WTC11 (cell line): ENCODE results near the gene ZNF627.

Experiments
- ARID4B ChIP-seq: sonication (generic); formaldehyde crosslinking; IDR thresholded peaks from 2 replicates; pipeline ENCODE4 v1.8.0; 2023; ENCODE audit warnings: missing genetic modification reagents, mild to moderate bottlenecking, borderline replicate concordance
- MAX ChIP-seq: sonication (generic); formaldehyde crosslinking; IDR thresholded peaks from 2 replicates; pipeline ENCODE4 v1.8.0; 2022; ENCODE audit warnings: mild to moderate bottlenecking, missing genetic modification reagents
- SMAD4 ChIP-seq: sonication (generic); formaldehyde crosslinking; IDR thresholded peaks from 2 replicates; pipeline ENCODE4 v1.8.0; 2022; ENCODE audit warnings: mild to moderate bottlenecking, missing genetic modification reagents
- SP1 ChIP-seq: sonication (generic); formaldehyde crosslinking; conservative IDR thresholded peaks from 2 replicates; pipeline ENCODE4 v1.8.1; 2022; ENCODE audit warnings: missing genetic modification reagents

GRCh38 chr19:11577451-11578257, 19.6 kb upstream of the ZNF627 start, which contains the start of gene ACP5:
- TF ChIP-seq ARID4B (CRISPR knock-in tag) (no peak), SMAD4 (CRISPR knock-in tag) (no peak), MAX (no peak), SP1 (CRISPR knock-in tag) (no peak)
